ENCODE results near the gene MAP3K10. TPM values are rescaled to one million over a fixed set of nuclear protein-coding genes. Genes with fewer than 3 reads are reported as not detected.

Gene MAP3K10
- total RNA-seq, 1 donor from 2014 or later = 19.4 TPM

DNA sequence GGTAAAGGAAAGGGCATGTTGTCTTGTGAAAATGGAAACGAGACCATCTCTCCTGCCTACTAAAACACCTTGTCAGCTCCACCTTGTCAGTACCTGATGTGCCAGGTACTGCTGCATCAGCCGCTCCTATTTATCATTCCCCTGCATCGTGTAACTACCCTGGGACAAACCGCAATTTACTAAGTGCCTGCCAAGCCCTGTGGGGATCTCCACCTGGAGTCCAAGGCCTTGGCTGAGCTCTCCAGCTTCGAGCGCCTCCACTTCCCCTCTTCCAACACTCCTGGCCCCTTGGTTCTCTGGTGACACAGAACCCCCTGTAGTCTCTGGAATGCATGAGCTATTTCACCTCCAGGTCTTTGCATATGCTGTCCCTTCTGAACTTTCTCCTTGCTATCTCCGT is 61.2 kb downstream of the MAP3K10 start:
- Histone ChIP-seq H3K4me1 (no peaks in the 10 kb centered on the region), H3K27me3 (no peaks in the 10 kb centered on the region), H3K4me3 (no peak overlapping the region), H3K36me3 (peaks cover 34 to 60% of the 10 kb centered on the region in 2 donors), H3K9me3 (no peaks in the 10 kb centered on the region), H3K27ac (no peak overlapping the region)
- DNase-seq (ENCODE audit: low spot score in 2 of 2) = no peak
- TF ChIP-seq, protein P1, sequence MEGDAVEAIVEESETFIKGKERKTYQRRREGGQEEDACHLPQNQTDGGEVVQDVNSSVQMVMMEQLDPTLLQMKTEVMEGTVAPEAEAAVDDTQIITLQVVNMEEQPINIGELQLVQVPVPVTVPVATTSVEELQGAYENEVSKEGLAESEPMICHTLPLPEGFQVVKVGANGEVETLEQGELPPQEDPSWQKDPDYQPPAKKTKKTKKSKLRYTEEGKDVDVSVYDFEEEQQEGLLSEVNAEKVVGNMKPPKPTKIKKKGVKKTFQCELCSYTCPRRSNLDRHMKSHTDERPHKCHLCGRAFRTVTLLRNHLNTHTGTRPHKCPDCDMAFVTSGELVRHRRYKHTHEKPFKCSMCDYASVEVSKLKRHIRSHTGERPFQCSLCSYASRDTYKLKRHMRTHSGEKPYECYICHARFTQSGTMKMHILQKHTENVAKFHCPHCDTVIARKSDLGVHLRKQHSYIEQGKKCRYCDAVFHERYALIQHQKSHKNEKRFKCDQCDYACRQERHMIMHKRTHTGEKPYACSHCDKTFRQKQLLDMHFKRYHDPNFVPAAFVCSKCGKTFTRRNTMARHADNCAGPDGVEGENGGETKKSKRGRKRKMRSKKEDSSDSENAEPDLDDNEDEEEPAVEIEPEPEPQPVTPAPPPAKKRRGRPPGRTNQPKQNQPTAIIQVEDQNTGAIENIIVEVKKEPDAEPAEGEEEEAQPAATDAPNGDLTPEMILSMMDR (IDR thresholded peaks at IDR 0.05) = no peak
- intact Hi-C loops (cut with DNase I) = no loop called here

DNA sequence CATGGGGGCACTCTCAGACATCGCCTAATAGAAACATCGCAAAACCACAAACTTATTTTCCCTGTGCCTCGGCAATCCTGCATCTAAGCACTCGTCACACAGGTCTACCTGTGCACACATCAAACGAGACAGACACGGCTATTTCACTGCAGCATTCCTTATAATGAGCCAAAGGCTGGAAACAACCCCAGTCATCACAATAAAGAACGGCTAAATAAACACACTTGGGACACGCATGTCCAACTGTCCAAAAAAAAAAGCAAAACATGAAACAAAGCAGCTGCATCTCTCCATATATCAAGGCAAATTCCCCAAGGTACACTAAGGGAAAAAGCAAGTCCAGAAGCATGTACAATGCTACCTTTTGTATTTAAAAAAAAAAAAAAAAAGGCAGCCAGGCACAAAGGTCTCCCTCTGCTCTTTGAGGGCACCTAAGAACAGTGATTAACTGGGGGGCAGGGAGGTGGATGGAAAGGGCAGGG is 62.4 kb downstream of the MAP3K10 start:
- Histone ChIP-seq H3K4me3 (no peak overlapping the region), H3K9me3 (no peaks in the 10 kb centered on the region), H3K36me3 (peaks cover 31 to 55% of the 10 kb centered on the region in 2 donors), H3K27ac (no peak overlapping the region), H3K27me3 (no peaks in the 10 kb centered on the region), H3K4me1 (no peaks in the 10 kb centered on the region)
- intact Hi-C loops (cut with DNase I) = no loop called here
- no peak for DNase-seq (ENCODE audit: low spot score in 2 of 2)
- TF ChIP-seq, protein P1 (IDR thresholded peaks at IDR 0.05) = no peak

DNA sequence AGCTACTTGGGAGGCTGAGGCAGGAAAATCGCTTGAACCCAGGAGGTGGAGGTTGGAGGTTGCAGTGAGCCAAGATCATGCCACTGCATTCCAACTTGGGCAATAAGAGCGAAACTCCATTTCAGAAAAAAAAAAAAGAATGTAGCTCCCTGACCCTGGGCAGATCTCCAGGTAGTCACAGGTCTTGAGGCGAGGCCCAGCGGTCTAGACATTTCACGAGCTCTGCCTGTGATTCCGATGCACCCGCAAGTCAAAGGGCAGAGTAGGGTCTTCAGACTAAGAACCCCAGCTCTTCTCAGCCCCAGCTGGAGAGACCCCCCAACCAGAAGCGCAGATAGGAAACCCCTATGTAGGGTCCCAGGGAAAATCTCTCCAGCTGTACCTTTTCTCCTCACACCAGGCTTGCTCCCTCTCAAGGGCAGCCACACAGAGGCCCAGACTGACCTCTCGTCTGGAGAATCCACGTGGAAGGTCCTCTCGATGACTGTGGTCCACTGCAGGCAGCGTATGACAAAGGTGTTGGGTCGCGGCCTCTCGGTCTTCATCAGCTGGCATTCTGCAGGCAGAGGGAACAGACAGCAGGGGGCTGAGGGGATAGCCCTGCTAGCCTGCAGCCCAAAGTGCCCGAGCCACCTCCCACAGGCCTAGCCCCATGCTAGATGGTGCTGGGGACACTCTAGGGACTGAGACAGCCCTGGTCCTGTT is 63.6 kb downstream of the MAP3K10 start:
- Histone ChIP-seq H3K36me3 (peaks cover 31 to 45% of the 10 kb centered on the region in 2 donors), H3K9me3 (no peaks in the 10 kb centered on the region), H3K27ac (no peak overlapping the region), H3K4me1 (no peaks in the 10 kb centered on the region), H3K4me3 (no peak overlapping the region), H3K27me3 (no peaks in the 10 kb centered on the region)
- TF ChIP-seq, protein P1 (IDR thresholded peaks at IDR 0.05) = no peak
- DNase-seq (ENCODE audit: low spot score in 2 of 2) = no peak
- intact Hi-C loops (cut with DNase I) = no loop called here

DNA sequence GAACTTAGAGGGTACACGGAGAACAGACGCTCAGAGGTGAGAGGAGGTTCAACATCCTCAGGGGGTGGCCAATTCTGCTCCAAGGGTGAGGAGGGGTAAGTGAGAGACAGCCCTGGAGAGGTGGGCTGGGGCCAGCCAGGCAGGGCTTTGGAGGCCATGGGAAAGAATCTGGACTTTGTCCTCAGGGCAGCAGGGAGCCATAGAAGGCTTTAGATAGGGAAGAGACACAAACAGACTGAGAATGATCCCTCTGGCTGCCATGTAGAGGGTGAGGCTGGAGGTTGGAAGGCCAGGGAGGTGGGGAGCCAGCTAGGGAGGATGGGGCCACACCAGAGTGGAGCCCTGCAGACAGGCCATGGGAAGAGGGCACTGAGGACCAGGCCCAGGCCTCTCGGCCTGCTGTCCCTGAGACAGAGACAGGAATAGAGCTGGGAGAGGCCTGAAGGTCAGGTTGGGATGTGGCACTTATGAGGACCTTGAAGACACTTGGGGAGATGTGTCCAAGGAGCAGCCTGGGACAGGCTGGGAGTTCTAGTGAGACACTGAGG is 64.5 kb downstream of the MAP3K10 start:
- Histone ChIP-seq H3K27me3 (no peaks in the 10 kb centered on the region), H3K36me3 (peaks cover 31 to 45% of the 10 kb centered on the region in 2 donors)
- intact Hi-C loops (cut with DNase I) = no loop called here

DNA sequence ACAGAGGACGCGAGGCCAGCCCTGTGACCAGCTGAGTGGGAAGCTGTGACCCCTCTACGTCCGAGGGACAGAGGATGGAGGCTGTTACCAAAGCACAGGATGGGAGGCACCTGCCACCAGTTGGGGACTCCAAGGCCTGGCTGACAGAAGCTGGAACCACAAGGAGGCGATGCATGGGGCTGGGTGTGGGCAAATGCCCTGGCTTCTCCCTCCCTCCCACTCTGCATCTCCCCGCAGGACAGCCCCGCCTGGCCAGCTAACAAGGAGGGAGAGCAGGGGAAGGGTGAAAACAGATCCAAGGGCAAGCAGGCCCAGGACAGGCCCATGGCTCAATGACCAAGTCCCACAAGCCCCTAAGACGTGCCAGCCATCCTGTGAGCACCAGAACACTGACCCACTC is 65.3 kb downstream of the MAP3K10 start:
- peaks cover 31 to 44% of the 10 kb centered on the region in 2 donors for H3K36me3 ChIP-seq
- DNase-seq (ENCODE audit: low spot score in 2 of 2) = no peak
- intact Hi-C loops (cut with DNase I) = no loop called here
- TF ChIP-seq, protein P1 (IDR thresholded peaks at IDR 0.05) = no peak
- no peaks in the 10 kb centered on the region for H3K27me3 ChIP-seq
- no peak overlapping the region for H3K4me3 ChIP-seq
- no peaks in the 10 kb centered on the region for H3K4me1 ChIP-seq
- no peak overlapping the region for H3K27ac ChIP-seq
- H3K9me3 ChIP-seq = no peaks in the 10 kb centered on the region

More for the DNA sequence above, 64.5 kb downstream of the MAP3K10 start:
- Histone ChIP-seq H3K9me3 (no peaks in the 10 kb centered on the region), H3K27ac (no peak overlapping the region), H3K4me1 (no peaks in the 10 kb centered on the region), H3K4me3 (no peak overlapping the region)
- TF ChIP-seq, protein P1 (IDR thresholded peaks at IDR 0.05) = no peak
- DNase-seq (ENCODE audit: low spot score in 2 of 2) = no peak

Measured in ascending aorta (tissue), 2 donors.